Measurements from ENCODE around the gene POTEI.
"Not testable (repeated sequence)": the region's sequence is repeated elsewhere in the genome, so short reads cannot be mapped to it uniquely, and the experiment has no call there.

Gene POTEI

DNA sequence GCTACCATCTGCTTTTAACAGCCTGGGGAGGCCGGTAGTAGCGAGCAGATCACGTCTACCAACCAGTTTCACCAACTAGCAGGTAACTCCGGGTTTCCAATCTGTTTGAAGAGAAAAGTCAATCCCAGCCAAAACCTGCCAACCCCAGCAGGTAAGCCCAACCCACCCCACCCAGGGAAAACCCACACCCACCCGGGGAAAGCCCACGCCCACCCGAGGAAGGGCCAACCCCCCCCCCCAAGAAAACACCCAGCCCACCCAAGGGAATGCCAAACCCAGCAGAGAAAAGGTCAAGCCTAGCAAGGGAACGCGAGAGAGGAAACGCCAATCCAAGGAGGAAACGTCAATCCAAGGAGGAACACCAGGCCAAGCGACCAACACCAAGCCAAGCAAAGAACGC lies at the start of gene POTEI:
Gene POTEI, minus strand, starts transcription at position 101 of the 400 bp plus-strand sequence. Its CDS starts 93 bp downstream, at position 8.
- not testable (repeated sequence) for DNase-seq (ENCODE audit: low spot score)

DNA sequence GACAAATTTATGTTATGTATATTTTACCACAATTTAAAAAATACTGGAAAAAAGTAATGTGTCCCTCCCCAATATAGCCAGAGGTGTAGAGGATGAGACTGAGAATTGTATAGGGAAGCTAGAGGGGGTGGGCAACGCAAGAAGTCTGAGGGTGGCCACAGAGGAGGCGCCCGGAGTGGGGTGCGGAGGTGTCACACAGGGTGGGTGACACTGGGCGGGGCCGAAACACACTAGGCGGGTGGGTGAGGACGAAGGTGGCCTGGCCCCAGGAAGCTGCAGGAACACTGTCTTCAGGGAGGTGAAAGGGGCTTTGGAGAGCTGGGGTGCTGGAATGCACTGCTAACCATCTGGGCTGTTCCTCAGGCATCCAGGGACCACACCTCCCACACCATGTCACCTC lies 47.3 kb upstream of the POTEI start:
- not testable (repeated sequence) for DNase-seq (ENCODE audit: low spot score)

DNA sequence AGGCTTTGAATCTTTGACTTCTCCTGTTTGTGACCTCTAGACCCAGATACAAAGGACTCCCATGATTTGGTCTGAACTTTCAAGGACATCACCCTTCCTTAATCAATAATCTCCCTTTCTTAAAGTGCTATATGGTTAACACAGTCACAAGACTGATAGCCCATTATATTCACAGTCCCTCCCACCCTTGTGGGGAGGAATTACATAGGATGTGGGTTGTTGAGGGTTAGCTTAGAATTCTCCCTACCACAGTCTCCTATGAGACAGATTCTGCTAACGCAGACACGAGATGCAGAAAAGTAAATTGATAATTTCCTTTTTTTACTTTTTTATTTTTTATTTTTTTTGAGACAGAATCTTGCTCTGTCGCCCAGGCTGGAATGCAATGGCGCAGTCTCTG lies 45.0 kb upstream of the POTEI start:
- not testable (repeated sequence) for DNase-seq (ENCODE audit: low spot score)

DNA sequence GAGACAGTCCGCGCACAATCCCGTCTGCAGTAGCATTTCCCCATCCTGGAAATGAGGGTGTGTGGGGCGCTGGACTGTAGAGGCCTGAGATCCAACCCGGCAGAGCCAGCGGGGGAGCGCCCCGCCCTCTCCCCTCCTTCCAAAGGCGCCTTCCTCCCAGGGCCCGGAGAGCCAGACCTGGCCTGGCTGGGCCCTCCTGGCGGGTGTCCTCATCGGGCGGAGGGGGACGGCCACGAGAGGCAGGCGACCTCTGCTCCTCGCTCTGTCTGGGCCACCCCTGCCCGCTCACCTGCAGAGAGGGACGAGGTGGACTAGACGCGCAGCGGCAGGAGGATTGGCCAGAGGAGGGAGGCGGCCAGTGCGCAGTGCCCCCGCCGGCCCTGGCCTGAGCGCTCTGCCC lies 40.3 kb upstream of the POTEI start:
- not testable (repeated sequence) for DNase-seq (ENCODE audit: low spot score)

DNA sequence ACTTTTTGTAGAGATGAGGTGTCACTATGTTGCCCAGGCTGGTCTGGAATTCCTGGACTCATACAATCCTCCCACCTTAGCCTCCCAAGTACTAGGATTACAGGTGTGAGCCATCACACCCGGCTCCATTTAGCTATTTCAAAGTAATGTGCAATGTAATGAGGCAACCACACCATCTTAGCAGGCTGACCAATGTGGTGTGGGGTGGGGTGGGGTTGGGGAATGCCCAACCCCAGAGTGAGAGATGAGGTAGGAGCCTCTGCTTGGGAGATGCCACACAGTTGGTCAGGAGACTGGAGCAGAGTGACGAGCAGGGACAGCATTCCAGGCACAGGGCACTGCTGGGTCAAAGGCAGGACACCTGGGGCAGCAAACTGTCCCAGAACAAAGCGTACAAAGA lies 39.3 kb upstream of the POTEI start:
- DNase-seq (ENCODE audit: low spot score) = not testable (repeated sequence)

DNA sequence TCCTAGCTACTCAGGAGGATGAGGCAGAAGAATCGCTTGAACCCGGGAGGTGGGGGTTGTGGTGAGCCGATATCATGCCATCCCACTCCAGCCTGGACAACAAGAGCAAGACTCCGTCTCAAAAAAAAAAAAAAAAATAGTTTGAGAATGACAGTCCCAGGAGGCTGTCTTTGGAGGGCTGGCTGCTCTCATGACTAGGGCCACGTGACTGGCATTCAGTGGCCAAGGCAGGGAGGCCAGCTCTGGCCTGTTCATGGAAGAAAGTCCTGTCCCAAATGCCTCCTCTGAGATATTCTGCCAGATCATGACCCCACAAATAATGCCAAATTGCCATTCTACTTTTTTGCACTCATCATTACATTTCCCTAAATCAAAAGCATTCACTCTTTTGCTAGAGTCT lies 35.9 kb upstream of the POTEI start:
- not testable (repeated sequence) for DNase-seq (ENCODE audit: low spot score)

DNA sequence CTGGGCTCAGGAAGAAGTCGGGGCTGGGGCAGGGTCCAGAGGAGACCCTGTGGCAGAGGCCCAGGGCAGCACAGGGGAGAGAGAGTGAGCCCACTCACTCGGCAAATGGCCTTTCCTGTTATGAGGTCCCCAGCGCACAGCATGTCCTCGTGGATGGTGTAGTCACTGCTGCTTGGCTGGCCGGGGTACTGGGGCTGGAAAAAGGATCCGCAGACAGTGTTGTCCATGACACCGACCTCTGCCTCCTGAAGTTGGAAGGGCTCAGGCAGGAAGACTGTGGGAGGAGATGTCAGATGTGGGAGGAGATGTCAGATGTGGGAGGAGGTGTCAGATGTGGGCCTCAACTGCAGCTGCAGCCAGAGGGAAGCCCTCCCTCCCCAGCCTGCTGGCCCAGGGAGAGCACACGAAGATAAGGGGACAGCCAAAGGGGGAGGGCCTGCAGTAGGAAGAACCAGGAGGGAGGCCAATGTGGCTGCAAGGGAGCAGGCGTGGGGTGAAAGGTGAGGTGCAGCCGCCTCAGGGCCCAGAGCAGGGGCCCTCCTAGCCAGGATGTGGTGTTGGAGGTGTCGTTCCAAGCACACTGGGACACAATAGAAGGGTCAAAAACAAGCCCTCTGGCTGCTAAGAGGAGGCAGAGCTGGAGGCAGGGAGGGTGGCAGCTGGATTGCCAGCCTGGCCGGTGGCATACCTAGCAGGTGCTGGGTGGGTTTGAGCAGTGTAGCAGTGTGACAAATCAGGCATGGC lies 34.8 kb upstream of the POTEI start:
- DNase-seq (ENCODE audit: low spot score) = not testable (repeated sequence)

DNA sequence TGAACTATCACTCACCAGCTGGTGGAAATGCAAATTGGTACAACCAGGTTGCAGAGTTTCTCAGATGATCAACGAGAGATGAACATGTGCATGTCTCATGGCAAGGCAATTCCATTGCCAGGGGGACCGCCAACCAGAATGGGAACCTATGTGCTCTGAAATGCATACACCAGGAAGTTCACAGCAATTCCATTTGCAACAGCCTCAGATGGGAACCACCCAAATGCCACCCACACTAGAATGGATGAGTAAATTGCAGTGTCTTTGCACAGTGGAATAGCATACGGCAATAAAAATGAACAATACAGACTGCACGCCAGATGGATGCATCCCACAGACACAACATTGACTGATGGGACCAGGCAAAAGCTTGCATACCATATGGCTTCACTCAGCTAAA lies 33.7 kb upstream of the POTEI start:
- not testable (repeated sequence) for DNase-seq (ENCODE audit: low spot score)

DNA sequence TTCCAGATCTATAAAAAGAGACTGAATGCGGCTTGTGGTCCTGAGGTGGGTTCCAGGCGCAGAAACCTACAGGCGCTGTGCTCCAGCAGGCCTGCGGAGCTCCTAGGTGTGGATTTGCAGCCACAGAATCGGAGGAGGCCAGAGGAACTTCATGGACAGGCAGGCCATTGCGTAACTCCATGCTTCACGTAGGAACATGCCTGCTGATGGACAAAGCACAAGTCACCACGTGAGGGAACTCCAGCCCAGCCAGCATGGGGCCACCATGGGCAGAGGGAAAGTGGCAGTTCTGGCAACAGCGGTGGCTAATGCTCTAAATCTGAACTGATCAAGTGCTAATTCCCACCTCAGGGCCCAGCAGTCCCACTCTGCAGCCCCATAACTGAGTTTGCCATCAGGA lies 29.1 kb upstream of the POTEI start:
- DNase-seq (ENCODE audit: low spot score) = not testable (repeated sequence)

DNA sequence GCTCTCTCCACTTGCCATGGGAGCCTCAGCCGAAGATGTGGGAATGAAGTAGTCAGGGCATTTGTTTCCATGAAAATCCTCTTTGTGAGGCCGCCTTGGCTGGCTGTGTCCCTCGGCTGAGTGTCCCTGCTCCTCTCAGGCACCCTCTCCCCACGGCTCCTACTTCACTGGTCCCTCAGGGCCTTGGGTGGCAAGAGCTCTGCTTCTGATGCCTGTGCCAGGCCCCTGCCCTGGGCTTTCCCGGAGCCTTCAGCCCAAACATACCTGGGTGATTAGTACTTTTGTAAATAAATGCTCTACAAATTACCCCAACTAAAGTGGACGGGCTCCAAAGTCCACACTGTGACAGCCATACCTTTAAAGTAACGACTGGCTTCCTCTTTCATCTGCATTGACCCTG lies 27.5 kb upstream of the POTEI start:
- not testable (repeated sequence) for DNase-seq (ENCODE audit: low spot score)

DNA sequence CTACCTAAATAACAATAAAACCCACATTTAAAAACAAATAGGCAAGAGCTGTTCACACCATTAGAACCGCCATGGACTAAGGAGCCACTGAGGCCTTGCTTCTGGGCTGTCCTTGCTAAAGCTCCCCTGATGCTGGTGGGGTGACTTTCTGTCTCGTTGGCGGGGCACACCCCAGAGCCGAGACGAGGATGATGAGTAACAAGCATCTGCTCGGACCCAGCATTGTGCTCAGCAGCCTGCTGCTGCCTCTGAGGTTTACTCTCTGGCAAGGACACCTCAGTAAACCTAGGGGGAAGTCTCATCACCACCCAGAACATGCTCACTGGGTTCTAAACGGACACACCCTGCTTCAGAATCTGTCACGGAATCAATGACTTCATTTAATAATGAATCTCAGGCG lies 22.5 kb upstream of the POTEI start:
- DNase-seq (ENCODE audit: low spot score) = not testable (repeated sequence)

DNA sequence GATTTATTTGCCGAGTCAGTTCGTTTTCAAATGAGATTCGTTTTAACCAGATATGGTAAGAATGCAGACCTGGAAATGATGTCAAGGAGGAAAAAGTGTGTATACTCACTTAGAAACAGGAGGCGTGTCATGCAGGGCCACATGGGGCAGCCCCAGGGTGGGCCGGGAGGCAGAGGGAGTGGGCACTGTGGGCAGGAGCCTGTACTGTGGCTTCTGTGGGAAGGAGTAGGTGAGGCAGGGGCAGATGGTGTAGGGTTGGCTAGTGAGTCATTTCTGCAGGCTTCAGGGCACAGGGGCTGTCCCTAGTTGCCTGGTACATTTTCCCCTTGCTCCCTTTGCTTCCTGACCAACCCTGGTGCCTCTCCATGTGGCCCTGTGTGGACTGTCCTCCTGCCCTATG lies 22.1 kb upstream of the POTEI start:
- DNase-seq (ENCODE audit: low spot score) = not testable (repeated sequence)

DNA sequence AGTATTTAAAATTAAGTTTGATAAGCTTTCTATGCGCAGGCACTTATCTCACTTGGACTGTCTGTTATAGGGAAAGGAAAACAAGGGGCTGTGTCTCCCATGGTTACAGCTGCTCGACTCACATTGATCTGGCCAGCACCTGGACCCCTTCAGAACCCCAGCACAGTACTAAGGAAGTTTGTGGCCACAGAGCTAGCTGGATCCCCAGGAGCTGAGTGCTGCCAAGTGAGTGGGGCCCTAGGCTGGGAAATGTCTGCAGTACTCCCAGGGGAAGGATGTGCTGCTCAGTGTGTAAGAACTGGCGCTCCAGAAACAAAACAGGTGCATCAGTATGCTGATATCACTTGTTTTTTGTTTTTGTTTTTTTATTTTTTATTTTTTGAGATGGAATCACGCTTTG lies 21.1 kb upstream of the POTEI start:
- not testable (repeated sequence) for DNase-seq (ENCODE audit: low spot score)

DNA sequence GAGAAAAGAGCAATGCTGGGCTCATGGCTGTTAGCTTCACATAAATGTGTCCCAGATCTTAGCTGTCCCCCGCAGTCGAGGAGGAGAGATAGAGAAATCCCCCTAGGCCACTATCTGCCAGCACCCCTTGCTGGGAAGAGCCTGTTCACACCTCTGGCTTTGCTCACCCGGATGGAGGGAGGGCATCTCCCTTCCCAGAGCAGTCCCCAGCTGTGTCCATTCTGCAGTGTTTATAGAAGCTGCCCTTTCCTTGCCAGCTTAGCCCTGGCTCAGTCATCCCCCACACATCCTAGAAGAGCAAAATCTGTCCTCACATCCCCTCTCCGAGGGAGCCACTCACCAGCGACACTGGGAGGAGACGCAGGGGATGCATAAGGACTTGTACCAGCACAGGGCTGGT lies 20.4 kb upstream of the POTEI start:
- DNase-seq (ENCODE audit: low spot score) = not testable (repeated sequence)

DNA sequence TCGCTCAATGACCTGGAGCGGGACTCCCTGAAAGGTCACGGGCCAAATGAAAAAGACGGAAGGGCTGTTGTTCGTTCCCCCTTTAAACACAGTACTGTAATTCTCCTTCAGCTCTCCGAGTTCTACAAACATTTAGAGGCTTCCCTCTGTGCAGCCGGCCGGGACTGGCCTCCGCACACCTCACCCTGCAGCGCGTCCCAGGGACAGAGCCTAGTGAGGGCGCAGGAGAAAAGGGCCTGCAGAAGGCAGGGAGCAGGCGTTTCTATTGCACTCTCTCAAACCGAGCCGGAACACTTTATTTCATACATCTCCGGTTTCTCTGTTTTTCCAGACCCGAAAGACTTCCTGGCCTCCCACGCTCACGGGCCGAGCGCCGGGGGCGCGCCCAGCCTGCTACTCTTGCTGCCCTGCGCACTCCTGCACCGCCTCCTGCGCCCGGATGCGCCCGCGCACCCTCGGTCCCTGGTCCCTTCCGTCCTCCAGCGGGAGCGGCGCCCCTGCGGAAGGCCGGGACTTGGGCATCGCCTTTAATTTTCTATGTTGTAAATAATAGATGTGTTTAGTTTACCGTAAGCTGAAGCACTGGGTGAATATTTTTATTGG lies 18.3 kb upstream of the POTEI start:
- not testable (repeated sequence) for DNase-seq (ENCODE audit: low spot score)

DNA sequence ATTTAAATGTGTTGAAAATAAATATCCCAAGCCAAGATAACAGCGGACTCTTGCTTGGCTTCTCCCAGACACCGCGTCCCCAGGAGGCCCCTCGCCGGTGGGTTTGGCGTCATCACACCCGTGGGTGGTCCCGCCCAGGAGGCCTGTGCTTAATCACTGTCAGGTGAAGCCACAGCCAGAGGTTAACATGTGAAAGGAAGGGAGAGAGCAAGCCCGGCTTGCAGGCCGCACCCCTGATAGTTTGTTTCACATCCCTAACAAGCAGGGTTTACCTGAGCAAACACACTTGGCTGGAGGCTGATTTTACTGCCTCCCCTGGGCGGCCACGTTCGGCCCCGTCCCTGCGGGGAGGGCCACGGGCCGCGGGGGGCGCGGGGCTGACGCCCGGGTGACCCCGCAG lies 13.3 kb upstream of the POTEI start:
- not testable (repeated sequence) for DNase-seq (ENCODE audit: low spot score)

DNA sequence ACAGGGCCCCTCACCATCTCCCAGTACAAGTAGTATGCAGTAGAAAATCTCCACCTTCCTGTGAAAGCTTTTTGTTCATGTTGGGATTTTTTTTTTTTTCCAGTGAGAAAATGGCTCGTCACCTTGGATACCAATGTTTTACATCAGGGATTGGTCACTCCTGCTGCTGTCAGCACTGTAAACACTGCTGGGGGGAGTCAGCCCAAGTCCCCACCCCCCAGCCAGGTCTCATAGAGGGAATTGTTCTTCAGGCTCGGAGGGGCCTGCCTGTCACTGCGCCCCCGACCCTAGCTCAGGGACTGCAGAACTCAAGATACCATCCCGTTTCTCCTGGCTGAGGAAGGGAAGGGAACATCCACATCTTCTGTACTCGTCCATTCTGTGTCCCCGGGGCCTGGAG lies 11.9 kb upstream of the POTEI start, which contains the start of gene CFC1B:
Gene CFC1B, plus strand, starts transcription at position 231 of the 400 bp plus-strand sequence. CDS start 263 bp downstream, outside the sequence.
- DNase-seq (ENCODE audit: low spot score) = not testable (repeated sequence)

DNA sequence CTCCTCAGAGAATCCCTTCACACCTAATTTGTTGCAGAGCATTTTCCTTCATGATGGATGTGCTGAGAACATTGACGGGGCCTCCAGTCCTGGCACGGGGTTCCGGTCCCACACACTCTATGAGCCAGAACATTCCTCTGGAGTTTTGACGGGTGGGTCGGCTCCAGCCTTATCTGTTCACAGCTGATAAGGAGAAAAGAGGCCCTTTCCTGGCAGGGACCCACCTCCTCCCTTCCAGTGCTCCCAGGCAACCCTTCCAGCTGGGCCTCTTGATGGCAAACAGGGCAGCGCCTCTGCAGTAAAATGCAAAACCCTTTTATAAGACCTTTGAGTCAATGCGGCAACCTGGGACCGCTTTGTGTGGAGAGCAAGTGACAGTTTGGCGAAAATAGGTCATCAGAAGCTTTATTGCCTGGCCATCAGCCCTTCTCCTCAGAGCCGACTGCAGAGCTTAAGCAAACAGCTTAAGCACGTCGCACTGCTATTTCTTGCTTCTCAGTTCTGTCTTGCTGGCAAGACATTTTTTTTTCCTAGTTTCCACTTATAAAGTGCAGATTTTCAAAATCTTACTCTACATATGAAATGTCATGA lies 9.5 kb upstream of the POTEI start:
- not testable (repeated sequence) for DNase-seq (ENCODE audit: low spot score)

DNA sequence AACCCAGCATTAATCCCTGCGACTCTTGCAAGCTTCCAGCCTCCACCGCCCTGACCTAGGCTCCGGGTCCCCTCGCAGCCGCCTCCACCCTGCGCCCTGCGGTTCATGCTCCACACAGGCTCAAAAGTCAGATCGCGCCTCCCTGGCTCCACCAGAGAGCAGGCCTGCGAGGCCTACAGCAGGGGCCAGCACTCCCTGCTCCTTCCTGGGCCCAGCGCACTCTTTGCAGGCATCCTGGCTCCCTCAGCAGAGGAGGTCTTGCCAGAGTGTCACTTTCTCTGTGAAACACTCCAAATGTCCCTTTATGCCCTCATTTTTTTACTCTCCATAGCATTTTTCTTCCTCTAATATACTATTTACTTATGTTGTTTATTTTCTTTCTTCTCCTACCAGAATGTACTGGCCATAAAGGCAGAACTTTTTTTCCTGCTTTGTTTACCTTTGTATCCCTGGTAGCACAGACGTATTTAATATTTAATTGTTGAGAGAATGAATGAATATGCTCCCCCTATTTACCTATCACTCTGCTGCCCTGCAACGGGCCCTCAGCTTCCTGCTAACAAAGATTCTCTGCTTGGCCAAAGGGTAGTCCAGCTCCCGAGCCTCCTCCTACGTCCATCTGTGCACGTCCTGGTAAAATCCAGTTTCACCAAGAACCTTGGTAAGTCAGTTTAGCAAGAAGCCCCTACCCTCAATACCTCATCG lies 2.8 kb upstream of the POTEI start:
- not testable (repeated sequence) for DNase-seq (ENCODE audit: low spot score)

DNA sequence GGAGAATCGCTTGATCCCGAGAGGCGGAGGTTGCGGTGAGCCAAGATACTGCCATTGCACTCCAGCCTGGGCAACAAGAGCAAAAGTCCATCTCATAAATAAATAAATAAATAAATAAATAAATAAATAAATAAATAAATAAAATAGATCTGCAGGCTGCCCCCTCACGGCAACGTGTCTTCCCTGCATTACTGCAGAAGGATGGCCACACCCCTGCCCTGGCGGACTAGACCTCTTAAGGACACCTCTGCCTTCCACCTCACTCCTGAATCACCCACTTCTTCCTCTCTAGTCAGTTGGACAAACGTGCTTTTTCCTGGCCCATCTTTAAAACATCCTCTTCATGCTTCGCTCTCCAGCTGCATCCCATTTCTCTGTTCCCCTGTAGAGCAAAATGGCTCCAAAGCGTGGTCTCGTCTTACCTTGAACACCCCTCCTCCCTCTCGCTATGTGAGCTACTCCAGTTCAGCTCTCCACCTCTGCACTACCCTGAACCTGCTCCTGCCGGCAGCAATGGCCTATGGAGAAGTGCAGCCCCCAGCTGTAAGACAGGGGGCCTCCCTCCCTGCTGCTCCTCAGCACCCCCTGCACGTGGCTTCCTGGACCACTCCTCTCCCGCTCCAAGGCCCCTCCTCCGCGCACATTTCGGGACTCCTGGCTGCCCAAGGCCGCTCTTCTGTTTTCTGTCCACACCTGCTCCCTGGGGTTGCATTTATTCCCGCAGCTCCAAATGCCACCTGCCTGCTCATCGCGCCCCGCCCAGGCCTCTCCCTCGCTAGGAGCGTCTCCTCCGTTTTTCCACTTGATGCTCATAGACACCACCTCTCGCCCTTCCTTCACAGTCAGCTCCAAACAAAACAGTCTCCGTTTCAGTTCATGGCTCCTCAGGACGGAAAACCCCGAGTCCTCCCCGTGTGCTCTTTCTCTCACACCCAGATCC lies 1.9 kb upstream of the POTEI start:
- DNase-seq (ENCODE audit: low spot score) = not testable (repeated sequence)

DNA sequence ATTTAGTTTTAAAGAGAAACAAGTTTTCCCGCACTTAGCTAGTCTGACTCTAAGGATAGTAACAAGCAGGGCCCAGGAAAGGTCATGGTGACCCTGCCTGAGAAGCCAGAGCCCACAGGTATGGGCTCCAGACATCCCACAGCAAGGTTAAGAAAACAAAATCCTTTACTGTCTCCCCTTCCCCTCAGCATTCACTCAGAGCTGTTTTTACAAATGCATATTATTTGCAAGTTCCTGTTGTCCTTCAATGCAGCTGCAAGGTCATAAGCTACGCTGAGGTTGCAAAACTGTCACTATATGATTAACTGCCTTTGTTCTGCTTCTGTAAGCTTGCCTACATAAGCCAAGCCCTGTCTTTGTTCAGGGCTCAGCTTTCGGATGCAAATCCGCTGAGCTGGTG lies 18.1 kb downstream of the POTEI start:
- not testable (repeated sequence) for DNase-seq (ENCODE audit: low spot score)
